ENCODE data around the gene RASSF6.

Gene RASSF6

GRCh38 chr4:73589887-73590801, 30.1 kb downstream of the RASSF6 start:
- no peak for DNase-seq (ENCODE audit: low read depth)
- no peak for TF ChIP-seq POLR2A (IDR thresholded peaks at IDR 0.05; ENCODE audit: extremely low read depth, insufficient read length)
- TF ChIP-seq CTCF (IDR thresholded peaks at IDR 0.05; ENCODE audit: low read depth, low read length): no peak
- TF ChIP-seq MYC (IDR thresholded peaks at IDR 0.05; ENCODE audit: low read depth, low read length): no peak
- no peak for TF ChIP-seq MAX (IDR thresholded peaks at IDR 0.05; ENCODE audit: low read depth, low read length)
- H3K4me3 ChIP-seq (ENCODE audit: low read depth, low read length): no peak overlapping the region

GRCh38 chr4:73589261-73589847, 30.9 kb downstream of the RASSF6 start:
- no peak overlapping the region for H3K4me3 ChIP-seq (ENCODE audit: low read depth, low read length)

GRCh38 chr4:73588613-73589012, 31.6 kb downstream of the RASSF6 start:
- TF ChIP-seq CTCF (IDR thresholded peaks at IDR 0.05; ENCODE audit: low read depth, low read length) (no peak), MAX (IDR thresholded peaks at IDR 0.05; ENCODE audit: low read depth, low read length) (no peak)
- no peak for DNase-seq (ENCODE audit: low read depth)
- no peak overlapping the region for H3K4me3 ChIP-seq (ENCODE audit: low read depth, low read length)

More at GRCh38 chr4:73589261-73589847, 30.9 kb downstream of the RASSF6 start:
- TF ChIP-seq MYC (IDR thresholded peaks at IDR 0.05; ENCODE audit: low read depth, low read length) (no peak), MAX (IDR thresholded peaks at IDR 0.05; ENCODE audit: low read depth, low read length) (no peak), POLR2A (IDR thresholded peaks at IDR 0.05; ENCODE audit: extremely low read depth, insufficient read length) (no peak), CTCF (IDR thresholded peaks at IDR 0.05; ENCODE audit: low read depth, low read length) (no peak)
- no peak for DNase-seq (ENCODE audit: low read depth)

GRCh38 chr4:73586666-73587065, 33.6 kb downstream of the RASSF6 start:
- TF ChIP-seq CTCF (IDR thresholded peaks at IDR 0.05; ENCODE audit: low read depth, low read length): no peak
- TF ChIP-seq MYC (IDR thresholded peaks at IDR 0.05; ENCODE audit: low read depth, low read length): no peak
- no peak for TF ChIP-seq MAX (IDR thresholded peaks at IDR 0.05; ENCODE audit: low read depth, low read length)
- TF ChIP-seq POLR2A (IDR thresholded peaks at IDR 0.05; ENCODE audit: extremely low read depth, insufficient read length): no peak
- no peak overlapping the region for H3K4me3 ChIP-seq (ENCODE audit: low read depth, low read length)
- DNase-seq (ENCODE audit: low read depth): no peak

GRCh38 chr4:73586040-73586439, 34.2 kb downstream of the RASSF6 start:
- no peak overlapping the region for H3K4me3 ChIP-seq (ENCODE audit: low read depth, low read length)
- DNase-seq (ENCODE audit: low read depth): no peak
- TF ChIP-seq MYC (IDR thresholded peaks at IDR 0.05; ENCODE audit: low read depth, low read length) (no peak), POLR2A (IDR thresholded peaks at IDR 0.05; ENCODE audit: extremely low read depth, insufficient read length) (no peak), MAX (IDR thresholded peaks at IDR 0.05; ENCODE audit: low read depth, low read length) (no peak), CTCF (IDR thresholded peaks at IDR 0.05; ENCODE audit: low read depth, low read length) (no peak)
